SIG-M5 treated with dmso at 0.1 percent for 504 hours (cell line): ENCODE measurements around the gene DDX1.

Experiments used
- DNase-seq: peaks from one replicate; lab custom pipeline; 2025; ENCODE audit not compliant: unreplicated experiment; lab: John Stamatoyannopoulos, UW

The DDX1 gene

DNA sequence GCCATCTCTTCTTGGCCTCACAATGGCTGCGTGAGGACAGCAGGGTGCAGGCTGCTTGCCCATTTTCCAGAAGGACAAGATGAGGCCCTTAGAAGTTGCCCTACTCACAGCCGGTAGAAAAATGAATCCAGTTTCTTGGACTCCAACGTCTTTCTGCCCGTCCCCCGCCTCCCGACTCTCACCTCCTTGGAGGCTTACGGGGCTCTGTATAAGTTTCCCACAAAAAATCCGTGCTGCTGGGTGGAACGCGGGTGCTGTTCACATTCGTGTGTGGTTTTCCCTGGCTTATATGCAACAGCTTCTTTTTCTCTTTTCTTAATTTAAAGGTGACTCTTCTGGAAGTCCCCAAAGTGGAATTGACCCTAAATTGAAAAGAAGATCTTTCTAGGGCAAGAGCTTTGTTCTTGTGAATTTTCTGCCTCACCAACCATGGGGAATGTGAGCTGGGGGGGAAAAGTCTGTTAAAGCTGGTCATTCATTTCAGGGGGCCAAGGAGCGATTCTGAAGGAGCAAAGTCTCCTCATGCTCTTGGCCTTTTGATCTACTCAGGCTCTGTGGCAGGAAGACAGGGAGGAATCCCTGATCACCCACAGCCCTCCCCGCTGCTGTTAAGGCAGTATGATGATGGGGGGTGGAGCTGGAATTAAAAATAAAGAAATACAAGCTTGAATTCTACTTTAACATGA, 51.3 kb downstream of the DDX1 start:
- DNase-seq: no peak

DNA sequence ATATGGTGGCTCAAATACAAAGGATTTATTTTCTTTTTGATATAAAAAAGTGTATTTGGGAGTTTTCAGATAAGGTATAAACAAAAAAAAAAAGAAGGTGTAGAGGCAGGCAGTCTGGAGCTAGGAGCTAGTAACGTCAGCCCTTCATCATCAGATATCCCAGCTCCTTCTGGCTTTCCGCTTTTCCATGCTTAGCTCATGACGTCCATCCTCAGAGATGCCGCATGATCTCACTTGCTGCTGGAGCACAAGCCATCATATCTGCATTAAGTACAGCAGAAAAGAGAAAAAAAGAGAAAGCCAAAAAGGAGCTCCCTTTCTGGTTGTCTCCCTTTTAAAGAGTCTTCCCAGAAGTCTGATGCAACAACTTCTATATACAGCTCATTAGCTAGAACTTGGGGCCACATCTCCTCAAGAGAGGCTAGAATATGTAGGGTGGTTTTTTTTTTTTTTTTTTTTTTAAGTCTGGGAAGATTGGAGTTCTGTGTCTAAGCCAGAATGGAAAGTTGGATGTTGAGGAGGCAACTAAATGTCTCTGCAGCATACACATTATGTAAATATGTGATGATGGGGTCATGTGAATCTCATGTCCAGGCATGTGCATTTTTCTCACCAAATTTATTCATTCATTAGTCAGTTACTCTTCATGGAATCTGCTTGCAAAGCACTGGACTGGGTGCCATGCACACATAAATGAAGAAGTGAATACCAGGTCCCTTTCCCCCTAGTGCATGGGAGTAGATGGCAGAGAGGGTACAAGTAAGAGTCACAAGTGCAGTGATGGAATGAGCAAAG, 52.3 kb downstream of the DDX1 start:
- no peak for DNase-seq

DNA sequence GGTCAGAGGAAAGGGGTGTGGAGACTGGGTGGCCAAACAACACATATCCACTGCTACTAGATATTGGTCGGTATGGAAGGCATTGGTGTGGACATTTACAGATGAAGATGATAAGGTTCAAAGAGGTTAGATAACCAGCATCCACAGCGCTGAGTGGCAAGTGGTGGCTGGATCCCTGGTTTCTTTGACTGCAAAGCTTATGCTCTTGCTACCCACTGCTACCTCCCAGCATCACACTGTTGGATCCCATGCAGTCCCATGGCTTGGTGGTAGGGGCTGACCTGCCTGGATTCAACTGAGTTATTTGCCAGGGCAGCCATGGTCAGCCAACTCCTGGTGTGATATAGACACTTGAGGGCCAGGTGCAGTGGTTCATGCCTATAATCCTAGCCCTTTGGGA, 53.6 kb downstream of the DDX1 start:
- DNase-seq: no peak

DNA sequence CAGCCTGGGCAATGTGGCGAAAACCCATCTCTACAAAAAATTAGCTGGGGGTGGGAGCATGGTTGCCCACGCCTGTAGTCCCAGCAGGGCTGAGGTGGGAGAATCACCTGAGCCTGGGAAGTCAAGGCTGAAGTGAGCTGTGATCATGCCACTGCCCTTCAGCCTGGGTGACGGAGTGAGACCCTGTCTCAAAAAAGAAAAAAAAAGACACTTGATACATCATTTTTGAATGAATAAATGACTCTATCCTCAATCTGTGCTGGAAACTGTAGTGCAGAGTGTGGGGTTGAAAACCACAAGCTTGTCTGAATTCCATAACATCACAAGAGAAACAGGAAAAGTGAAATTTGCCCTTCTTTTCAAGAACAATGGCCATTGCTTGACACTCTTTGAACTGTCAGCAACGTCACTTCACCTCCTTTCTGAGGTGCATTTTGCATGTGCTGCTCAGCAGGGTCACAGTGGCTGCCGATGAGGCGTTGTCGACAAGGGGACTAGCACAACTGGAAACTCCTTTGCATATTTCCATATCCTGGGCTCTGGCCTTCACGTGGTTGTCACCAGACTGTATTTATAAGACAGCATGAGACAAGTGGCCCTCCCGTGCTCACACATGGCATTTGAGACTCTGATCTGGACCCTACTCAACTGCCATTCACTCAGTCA, 54.2 kb downstream of the DDX1 start:
- DNase-seq: no peak

DNA sequence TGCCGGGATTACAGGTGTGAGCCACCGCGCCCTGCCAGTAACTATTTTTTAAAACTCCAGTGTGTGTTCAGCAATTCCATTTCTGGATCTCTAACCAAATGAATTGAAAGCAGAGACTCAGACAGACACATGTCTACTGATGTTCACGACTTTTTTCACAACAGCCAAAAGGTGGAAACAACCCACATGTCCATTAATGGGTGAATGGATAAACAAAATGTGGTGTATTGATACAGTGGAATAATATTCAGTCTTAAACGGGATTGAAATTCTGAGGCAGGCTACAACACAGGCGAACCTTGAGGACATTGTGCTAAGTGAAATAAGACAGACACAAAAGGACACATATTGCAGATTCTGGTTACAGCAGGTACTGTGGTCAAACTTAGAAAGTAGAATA, 55.0 kb downstream of the DDX1 start:
- no peak for DNase-seq

DNA sequence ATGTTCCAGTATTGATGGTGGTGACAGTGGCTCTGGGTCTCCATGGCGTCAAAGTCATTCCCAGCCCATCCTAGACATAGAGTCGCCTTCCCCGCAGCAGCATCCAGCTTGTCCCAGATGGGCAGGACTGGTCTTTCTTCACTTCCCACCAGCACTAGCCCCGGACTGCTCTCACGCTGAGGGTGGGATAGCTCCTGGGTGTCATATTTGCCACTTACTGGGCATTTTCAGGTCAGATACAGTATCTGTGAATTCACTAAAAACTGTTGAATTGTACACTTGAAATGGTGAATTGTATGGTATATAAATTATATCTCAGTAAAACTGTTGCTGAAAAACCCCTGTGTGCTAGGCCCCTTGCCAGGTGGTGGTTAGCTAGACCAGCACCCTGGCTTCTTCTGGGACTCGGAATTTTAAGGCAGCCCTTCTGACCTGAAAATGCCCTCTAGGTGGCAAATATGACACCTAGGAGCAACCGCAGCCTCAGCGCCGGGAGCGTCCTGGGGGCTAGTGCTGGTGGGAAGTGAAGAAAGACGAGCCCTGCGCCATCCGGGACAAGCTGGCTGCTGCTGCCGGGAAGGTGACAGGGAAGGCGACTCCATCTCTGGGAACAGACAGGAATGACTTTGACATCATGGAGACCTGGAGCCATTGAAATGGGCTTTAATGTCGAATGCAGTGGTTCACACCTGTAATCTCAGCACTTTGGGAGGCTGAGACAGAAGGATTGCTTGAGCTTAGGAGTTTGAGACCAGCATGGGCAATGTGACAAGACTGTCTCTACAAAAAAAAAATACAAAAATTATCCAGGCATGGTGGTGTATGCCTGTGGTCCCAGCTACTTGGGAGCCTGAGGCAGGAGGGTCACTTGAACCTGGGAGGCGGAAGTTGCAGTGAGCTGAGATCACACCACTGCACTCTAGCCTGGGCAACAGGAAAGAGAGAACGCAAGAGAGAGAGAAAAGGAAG, 56.2 kb downstream of the DDX1 start:
- DNase-seq: no peak

DNA sequence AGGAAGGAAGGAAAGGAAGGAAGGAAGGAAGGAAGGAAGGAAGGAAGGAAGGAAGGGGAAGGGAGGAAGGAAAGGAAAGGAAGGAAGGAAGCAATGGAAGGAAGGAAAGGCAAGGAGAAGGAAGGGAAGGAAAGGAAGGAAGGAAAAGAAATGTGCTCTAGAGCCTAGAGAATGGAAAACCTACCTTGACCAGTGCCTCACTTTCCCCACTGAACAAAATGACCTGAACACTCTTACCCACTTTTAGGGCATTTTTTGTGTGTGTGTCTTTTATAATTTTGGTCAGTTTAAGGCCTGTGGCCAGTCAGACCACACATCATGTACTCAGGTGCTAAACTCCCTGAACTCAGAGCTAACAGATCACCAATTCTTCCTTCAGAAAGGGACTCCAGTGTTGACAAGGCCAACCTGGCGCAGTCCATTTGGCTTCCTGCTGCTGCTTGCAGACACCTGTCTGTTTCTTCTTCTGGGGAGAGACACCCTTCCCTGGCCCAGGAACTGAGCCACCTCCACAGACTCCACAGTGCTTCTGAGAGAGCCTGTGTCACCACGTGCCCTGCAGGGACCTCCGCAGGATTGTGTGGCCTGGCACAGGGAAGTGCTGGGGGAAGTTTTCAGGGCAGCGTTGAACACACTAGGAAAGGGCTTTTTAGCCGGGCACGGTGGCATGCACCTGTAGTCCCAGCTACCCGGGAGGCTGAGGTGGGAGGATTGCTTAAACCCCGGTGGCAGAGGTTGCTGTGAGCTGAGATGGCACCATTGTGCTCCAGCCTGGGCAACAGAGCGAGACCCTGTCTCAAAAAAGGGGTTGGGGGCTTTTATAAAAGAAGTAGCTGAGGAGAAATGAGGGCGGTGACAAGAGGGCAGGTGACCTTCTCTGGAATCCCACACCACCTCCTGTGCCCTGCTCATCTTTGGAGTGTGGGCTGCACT, 57.2 kb downstream of the DDX1 start:
- no peak for DNase-seq

DNA sequence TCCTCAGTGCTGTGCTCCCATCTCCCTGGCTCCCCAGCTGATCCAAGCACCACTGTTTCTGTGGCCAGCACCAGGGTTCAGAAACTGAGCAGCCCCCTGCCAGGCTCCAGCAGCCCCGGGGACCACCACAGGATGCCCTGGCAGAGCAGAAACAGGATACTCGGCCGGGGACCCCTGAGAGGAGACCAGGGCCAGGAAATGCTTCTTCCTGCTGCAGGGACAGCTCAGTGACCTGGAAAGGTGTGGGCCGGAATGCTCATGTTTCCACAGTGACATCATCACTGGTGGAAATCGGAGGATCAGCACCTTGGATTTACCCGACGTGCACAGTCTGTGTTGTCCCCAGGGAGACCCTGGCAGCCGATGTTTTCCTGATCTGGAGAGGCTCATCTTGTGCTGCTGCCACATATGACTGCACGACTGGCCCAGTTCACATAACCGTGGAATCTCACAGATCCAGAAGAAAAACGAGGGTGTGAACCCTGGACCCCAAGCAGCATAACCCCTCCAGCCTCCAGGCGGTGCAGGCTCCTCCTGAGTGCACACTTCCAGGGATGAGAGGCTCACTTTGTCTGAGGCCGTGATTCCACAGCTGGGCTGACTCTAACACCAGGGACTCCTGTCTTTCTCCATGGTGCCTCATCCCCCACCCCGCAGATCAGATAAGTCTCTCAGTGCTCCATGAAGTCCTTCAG, 58.0 kb downstream of the DDX1 start:
- DNase-seq: no peak

DNA sequence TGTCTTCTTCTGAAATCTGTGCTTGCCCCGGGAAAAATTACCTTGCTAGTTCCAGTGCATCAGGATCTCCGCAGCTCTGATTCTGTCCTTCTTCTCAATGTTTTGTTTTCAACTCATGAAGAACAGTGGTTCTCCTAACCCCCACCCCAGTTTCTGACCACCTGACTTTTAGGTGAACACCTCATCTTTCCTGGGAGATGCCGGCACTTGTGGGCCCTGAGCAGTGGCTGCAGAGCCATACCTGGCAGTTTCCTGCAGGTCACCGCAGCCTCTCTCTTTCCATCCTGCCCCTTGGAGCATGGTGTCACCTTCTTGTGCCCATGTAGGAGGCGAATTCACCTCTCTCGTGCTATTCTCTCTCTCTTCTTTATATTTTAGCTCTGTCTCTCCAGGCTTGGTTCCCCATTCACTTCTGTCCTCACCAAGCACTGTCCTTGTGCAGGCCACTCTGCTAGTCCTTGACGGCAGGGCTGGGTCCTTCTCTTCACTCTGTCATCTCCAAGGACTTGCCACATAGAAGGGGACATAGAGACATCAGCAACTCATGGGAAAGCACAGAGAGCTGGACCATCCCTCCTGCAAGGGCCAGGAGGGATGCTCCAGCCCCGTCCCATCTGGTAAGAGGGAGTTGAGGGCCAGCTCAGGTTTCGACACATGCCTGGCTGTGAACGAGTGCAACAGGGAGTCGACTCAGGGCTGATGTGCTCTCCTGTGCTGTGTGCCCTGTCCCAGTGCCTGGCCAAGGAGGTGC, 59.1 kb downstream of the DDX1 start:
- DNase-seq: no peak

DNA sequence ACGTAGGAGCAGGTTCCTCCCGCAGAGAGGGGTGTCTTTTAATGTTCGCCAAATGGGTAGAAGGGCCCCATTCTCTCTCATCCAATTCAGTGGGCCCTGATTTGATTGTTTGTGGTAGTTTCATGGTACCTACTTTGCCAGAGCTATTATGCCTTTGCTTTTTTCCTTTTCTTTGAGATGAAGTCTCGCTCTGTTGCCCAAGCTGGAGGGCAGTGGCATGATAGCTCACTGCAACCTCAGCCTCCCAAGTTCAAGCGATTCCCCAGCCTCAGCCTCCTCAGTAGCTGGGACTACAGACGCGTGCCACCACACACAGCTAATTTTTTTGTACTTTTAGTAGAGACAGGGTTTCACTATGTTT, 59.7 kb downstream of the DDX1 start:
- no peak for DNase-seq

DNA sequence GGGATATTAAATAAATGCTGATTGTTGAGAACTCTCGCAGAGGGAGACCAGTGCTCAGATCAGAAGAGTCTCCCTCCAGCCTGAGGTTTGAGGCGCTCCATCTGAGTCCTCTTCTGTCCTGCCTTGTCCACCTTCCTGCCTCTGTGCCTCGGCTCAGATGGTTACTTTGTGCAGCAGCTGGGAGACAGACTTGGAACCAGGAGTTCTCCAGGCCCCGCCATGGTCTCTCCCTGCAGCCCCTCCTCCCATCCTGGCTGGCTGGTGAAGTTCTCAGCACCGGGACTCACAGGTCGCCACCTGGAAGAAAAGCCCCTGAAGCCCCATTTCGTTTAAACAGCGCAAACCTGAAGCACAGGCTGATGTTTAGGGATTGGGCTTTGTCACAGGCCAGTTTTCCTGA, 60.6 kb downstream of the DDX1 start:
- no peak for DNase-seq

DNA sequence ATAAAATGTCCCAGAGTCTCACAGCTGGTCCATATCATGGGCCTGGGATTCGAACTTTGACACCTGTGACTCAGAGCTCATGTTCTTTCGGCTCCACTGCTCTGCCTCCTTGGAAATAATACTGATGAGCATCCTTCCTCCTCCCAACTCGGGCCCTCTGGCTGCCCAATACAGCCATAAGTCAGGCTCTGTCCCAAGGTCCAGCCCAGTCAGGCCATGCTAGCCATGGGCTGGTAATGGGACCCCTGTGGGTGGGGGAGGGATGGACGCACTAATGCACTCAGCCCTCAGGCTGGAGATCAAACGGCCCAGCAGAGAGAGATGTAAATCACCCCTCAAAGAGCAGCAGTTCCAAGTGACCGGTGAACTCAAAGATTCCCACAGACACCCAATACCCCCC, 61.1 kb downstream of the DDX1 start:
- DNase-seq: no peak

DNA sequence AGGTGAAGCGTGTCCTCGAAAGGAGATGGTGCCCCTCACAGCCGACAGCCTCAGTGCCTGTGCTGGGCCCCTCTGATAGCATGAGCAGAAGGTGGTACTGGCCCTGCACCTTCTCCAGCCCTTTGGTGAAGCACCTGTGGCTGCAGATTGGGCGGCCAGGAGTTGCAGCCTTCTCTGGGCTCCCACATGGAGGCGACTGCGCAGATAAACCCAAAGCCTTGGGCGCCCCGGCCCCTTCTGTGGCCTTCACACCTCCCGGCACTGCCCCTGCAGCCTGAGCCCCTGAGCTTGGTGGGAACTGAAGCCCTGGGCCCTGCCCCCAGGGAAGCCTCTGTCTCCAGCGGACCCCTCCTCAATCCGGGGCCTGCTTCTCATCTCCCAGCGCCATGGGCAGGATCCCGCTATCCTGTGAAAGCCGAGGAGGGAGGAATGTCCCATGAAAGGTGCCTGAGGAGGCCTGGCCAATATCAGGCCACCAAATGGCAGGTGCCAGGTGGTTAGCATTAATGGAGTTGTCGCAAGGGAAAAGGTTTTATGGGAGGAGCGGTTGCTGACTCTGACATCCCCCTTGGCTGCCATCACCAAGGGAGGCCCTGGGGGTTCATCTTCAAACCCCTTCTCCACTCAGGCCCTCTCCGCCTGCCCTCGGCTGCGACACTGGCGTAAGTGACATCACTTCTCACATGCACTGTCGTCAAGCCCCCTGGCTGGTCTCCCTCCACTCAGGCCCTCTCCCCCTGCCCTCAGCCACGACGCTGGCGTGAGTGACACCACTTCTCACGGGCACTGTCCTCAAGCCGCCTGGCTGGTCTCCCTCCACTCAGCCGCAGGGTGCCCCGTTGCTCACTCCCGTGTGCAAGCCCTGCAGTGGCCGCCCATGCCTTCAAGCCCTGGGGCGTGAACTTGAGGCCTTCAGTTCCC, 62.4 kb downstream of the DDX1 start:
- DNase-seq: no peak

DNA sequence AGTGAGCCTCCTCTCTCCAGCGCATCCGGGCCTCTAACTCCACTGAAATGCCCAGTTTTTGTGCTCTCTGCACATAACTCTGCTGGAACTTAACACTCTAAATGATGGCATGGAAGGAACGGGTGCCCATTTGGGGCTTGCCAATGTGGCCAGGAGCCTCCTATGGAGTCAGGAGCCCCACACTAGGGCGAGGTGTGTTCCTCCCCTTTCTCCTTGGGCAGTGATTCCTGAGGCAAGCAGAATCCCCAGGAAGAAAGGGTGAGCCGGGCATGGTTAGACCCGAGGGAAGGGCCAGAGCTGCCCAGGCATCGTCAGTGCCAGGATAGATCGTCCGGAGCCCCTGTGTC, 63.0 kb downstream of the DDX1 start:
- no peak for DNase-seq

DNA sequence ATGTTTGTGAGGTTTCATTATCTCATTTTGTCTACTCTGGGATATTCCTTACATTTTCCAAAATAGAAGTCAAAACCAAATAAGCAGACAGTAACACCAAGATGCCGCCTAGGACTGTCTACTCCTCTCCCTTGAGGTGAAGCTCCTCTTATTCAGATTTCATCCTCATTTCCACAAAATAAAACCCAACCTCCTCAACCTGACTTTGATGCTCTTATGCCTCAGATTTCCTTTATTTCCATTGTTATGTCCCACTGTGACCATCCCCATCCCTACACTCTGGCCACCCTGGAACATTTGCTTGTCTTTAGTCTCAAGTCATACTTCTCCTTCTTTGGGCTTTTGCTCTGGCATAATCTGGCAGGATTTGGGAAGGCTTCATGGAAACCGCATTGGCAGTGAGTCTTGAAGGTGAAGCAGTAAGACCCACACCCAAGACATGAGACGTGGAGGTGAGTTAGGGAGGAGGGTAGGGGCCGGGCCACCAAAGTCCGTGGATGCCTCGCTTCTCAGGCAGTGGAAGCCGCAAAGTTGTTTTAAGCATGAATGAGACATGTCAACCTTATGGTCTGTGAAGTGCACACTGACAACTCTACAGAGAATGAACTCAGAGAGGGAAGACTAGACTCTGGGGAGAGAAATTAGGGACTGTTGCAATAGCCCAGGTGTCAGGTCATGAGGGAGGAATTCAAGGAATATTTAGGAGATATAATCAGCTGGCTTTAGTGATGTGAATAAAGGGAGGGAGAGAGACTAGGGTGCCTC, 63.6 kb downstream of the DDX1 start:
- DNase-seq: no peak

DNA sequence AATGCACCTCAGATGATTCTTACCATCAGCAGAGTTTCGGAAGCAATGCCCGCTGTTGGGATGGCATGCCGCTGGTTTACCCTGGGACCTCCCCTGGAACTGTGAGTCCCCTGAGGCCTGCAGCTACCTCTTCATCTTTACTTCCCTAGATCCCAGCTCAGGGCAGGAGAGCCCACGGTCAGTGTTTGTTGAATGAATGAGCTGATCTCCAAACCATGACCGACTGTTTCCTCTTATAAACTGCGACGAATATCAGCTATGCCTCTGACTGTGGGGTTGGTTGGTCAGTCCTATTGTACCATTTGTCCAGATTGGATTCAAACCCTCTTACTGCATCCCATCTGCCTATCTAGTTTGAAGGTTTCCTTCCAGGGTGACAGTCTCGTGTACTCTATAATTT, 64.4 kb downstream of the DDX1 start:
- no peak for DNase-seq

DNA sequence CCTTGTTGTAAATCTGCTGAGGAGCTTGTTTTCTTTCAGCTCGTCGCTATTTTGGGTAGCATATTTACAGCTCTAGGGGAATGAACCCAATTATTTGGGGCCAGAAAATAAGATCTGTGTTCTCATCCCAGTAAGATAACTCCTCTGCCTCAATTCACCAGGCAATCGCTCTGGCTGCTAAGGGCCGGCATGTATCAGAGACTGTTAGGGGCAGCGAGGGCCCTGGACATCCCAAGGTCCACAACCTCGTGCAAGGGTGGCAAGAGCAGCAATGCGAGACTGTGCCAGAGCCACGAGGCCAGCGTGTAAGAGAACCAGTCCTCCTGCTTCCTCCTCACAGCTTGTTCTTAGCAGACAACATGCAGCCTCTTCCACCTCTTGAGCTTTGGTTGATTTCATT, 66.1 kb downstream of the DDX1 start:
- no peak for DNase-seq
